Uterus (tissue), 4 donors: ENCODE data around the gene ZDHHC12. TPM values are rescaled to one million over a fixed set of nuclear protein-coding genes. Genes with fewer than 3 reads are reported as not detected.

Source experiments
- DNase-seq, 2 donors: peaks; one replicate each; pipeline ENCODE4 v3.0.0-alpha.2; 2019 to 2020
- H3K27ac ChIP-seq, 2 donors: fragments of 200-600 bp; sonication (generic); 1 replicate in 1 of 2; 2 replicates in 1 of 2; pipeline ENCODE4 v1.5.1; 2016 to 2018
- H3K27me3 ChIP-seq, 2 donors: fragments of 200-600 bp; sonication (generic); one replicate each; pipeline ENCODE4 v1.5.1; 2018 to 2019; ENCODE audit warnings: control low read depth in 1 of 2
- H3K36me3 ChIP-seq, 2 donors: fragments of 200-600 bp; sonication (generic); one replicate each; pipeline ENCODE4 v1.5.1; 2019; ENCODE audit warnings: control low read depth in 1 of 2
- H3K4me1 ChIP-seq, 2 donors: fragments of 200-600 bp; sonication (generic); one replicate each; pipeline ENCODE4 v1.5.1; 2018 to 2019; ENCODE audit warnings: control low read depth in 1 of 2
- H3K4me3 ChIP-seq, 2 donors: fragments of 200-600 bp; sonication (generic); 1 replicate in 1 of 2; 2 replicates in 1 of 2; pipeline ENCODE4 v1.5.1; 2018 to 2019; ENCODE audit warnings: mild to moderate bottlenecking in 1 of 2
- H3K9me3 ChIP-seq, 2 donors: fragments of 200-600 bp; sonication (generic); one replicate each; pipeline ENCODE4 v1.5.1; 2019; ENCODE audit warnings: control low read depth in 1 of 2
- CTCF ChIP-seq, 4 experiments: fragments of 200-600 bp in 2 of 4; fragments of 450-650 bp in 2 of 4; sonication (generic) in 2 of 4; IDR thresholded peaks; one replicate each; pipeline ENCODE4 v1.5.1; 2016 to 2019; ENCODE audit warnings: antibody characterized with exemption in 4 of 4, mild to moderate bottlenecking in 2 of 4, moderate library complexity in 1 of 4
- POLR2A ChIP-seq, 2 donors: fragments of 450-650 bp; IDR thresholded peaks; one replicate each; pipeline ENCODE4 v1.6.1; 2016; ENCODE audit warnings: antibody characterized with exemption in 2 of 2, mild to moderate bottlenecking in 1 of 2, moderate library complexity in 1 of 2
- intact Hi-C: fragments of 100-400 bp; cut with DNase I; formaldehyde crosslinking; loops from one replicate; pipeline ENCODE4 v1.15.1; 2023; ENCODE audit warnings: low total_unique reads
- total RNA-seq, 4 donors: library from RNA; depleted of rRNA in 3 of 4; stranded (reverse); fragments of >200 nt in 3 of 4; gene quantifications; one replicate each; pipeline versions ENCODE4 v1.1.0 to v1.2.4, GENCODE V29; 2014 to 2023
- donor health status: DM: yes; HTN: yes; CAD: no.

Gene ZDHHC12
- total RNA-seq, 4 donors from 2014 or later, result 0.59 to 11.7 (median 6.5) TPM

GRCh38 chr9:128724744-128725211 lies 851 bp upstream of the ZDHHC12 start:
- Histone ChIP-seq H3K9me3 (no peaks in the 10 kb centered on the region), H3K27me3 (no peaks in the 10 kb centered on the region), H3K4me3 (peak overlapping the region; percentile 45 to 50), H3K36me3 (no peaks in the 10 kb centered on the region), H3K4me1 (no peaks in the 10 kb centered on the region), H3K27ac (peak overlapping the region; percentile 67 to 86)
- TF ChIP-seq CTCF (IDR thresholded peaks at IDR 0.05) (peak in 1 of 4 experiments; percentile 15), POLR2A (IDR thresholded peaks at IDR 0.05) (no peak)
- intact Hi-C loops, result no loop called here
- peak; percentile 65 to 81 for DNase-seq

GRCh38 chr9:128723352-128723865 lies 518 bp downstream of the ZDHHC12 start:
- Histone ChIP-seq H3K27me3 (no peaks in the 10 kb centered on the region), H3K4me3 (peak overlapping the region; percentile 45 to 50), H3K9me3 (no peaks in the 10 kb centered on the region), H3K36me3 (no peaks in the 10 kb centered on the region), H3K27ac (peak overlapping the region; percentile 67 to 86), H3K4me1 (no peaks in the 10 kb centered on the region)
- intact Hi-C loops, result no loop called here
- no peak for TF ChIP-seq POLR2A (IDR thresholded peaks at IDR 0.05)
- TF ChIP-seq CTCF (IDR thresholded peaks at IDR 0.05), result no peak
- peak in 1 of 2 donors; percentile 52 for DNase-seq

GRCh38 chr9:128722380-128723351 lies 1.3 kb downstream of the ZDHHC12 start:
- DNase-seq, result no peak

GRCh38 chr9:128721487-128722010 lies 2.4 kb downstream of the ZDHHC12 start:
- no peaks in the 10 kb centered on the region for H3K9me3 ChIP-seq
- DNase-seq, result no peak
- TF ChIP-seq POLR2A (IDR thresholded peaks at IDR 0.05) (no peak), CTCF (IDR thresholded peaks at IDR 0.05) (no peak)
- no peaks in the 10 kb centered on the region for H3K4me1 ChIP-seq
- H3K4me3 ChIP-seq, result no peak overlapping the region
- H3K27ac ChIP-seq, result no peak overlapping the region
- H3K36me3 ChIP-seq, result no peaks in the 10 kb centered on the region
- intact Hi-C loops, result no loop called here
- no peaks in the 10 kb centered on the region for H3K27me3 ChIP-seq

More at GRCh38 chr9:128722380-128723351, 1.3 kb downstream of the ZDHHC12 start:
- Histone ChIP-seq H3K4me3 (no peak overlapping the region), H3K9me3 (no peaks in the 10 kb centered on the region), H3K36me3 (no peaks in the 10 kb centered on the region), H3K27ac (peak overlapping the region; percentile 67 to 86), H3K27me3 (no peaks in the 10 kb centered on the region), H3K4me1 (no peaks in the 10 kb centered on the region)
- intact Hi-C loops, result no loop called here
- TF ChIP-seq CTCF (IDR thresholded peaks at IDR 0.05), result no peak
- no peak for TF ChIP-seq POLR2A (IDR thresholded peaks at IDR 0.05)
